ENCODE measurements around the gene SCAMP4.
"Not testable (repeated sequence)": the region's sequence is repeated elsewhere in the genome, so short reads cannot be mapped to it uniquely, and the experiment has no call there.

Gene SCAMP4

GRCh38 chr19:1880611-1881392 lies 24.4 kb upstream of the SCAMP4 start:
- H4K91ac ChIP-seq (ENCODE audit: low read length): peak overlapping the region; percentile 54
- H2AK5ac ChIP-seq (ENCODE audit: low read length, severe bottlenecking): no peak overlapping the region
- H2BK5ac ChIP-seq (ENCODE audit: low read depth, low read length, poor library complexity, severe bottlenecking): no peak overlapping the region
- H3K4me3 ChIP-seq (ENCODE audit: insufficient read depth in 1 of 2, low read depth in 1 of 2, low read length in 2 of 2): no peak overlapping the region
- H2BK12ac ChIP-seq (ENCODE audit: low read length in 2 of 2): no peak overlapping the region
- peaks cover 0 to 38% of the 10 kb centered on the region in 2 experiments for H3K36me3 ChIP-seq (ENCODE audit: control insufficient read depth in 1 of 2, insufficient read depth in 2 of 2, low read depth in 1 of 2, low read length in 2 of 2)
- H3K27me3 ChIP-seq (ENCODE audit: control insufficient read depth in 1 of 2, insufficient read depth in 1 of 2, low read length in 2 of 2): no peaks in the 10 kb centered on the region
- H2AFZ ChIP-seq (ENCODE audit: low read depth, low read length): no peak overlapping the region
- H3K23ac ChIP-seq (ENCODE audit: low read length in 2 of 2): no peak overlapping the region
- H2BK120ac ChIP-seq (ENCODE audit: low read depth, low read length): no peak overlapping the region
- peak overlapping the region; percentile 29 for H4K8ac ChIP-seq (ENCODE audit: low read length)
- DNase-seq: no peak
- H3K79me1 ChIP-seq (replicated peaks; ENCODE audit: low read length, poor library complexity, severe bottlenecking): peaks cover 14% of the 10 kb centered on the region
- H3K9ac ChIP-seq (ENCODE audit: low read length): no peak overlapping the region
- H3K27ac ChIP-seq (ENCODE audit: low read length, poor library complexity, severe bottlenecking): no peak overlapping the region
- no peak overlapping the region for H3K4me2 ChIP-seq (ENCODE audit: low read length, poor library complexity, severe bottlenecking)
- no peaks in the 10 kb centered on the region for H3K9me3 ChIP-seq (ENCODE audit: control insufficient read depth, low read length)
- peaks cover 34% of the 10 kb centered on the region for H3K4me1 ChIP-seq (ENCODE audit: control insufficient read depth, insufficient read depth, low read depth, low read length)
- no peak overlapping the region for H3K4ac ChIP-seq (ENCODE audit: low read depth in 1 of 2, low read length in 2 of 2)
- H3K14ac ChIP-seq (ENCODE audit: low read length in 2 of 2): no peak overlapping the region
- H2BK15ac ChIP-seq (ENCODE audit: low read depth, poor library complexity, severe bottlenecking): no peak overlapping the region
- H3K18ac ChIP-seq (ENCODE audit: low read depth in 1 of 2, low read length in 2 of 2): no peak overlapping the region
- WGBS: 97% methylated on average over 25 of the region's 35 CpGs

- not testable (repeated sequence) for H3K14ac ChIP-seq (ENCODE audit: low read length in 2 of 2); DNase-seq
Observed at GRCh38 chr19:1881393-1882088, 23.7 kb upstream of the SCAMP4 start.

GRCh38 chr19:1882089-1882785 lies 23.0 kb upstream of the SCAMP4 start:
- Histone ChIP-seq H3K27me3 (ENCODE audit: control insufficient read depth in 1 of 2, insufficient read depth in 1 of 2, low read length in 2 of 2) (no peaks in the 10 kb centered on the region), H2AFZ (ENCODE audit: low read depth, low read length) (no peak overlapping the region), H2BK15ac (ENCODE audit: low read depth, poor library complexity, severe bottlenecking) (no peak overlapping the region), H3K4me1 (ENCODE audit: control insufficient read depth, insufficient read depth, low read depth, low read length) (peaks cover 29% of the 10 kb centered on the region), H3K18ac (ENCODE audit: low read depth in 1 of 2, low read length in 2 of 2) (peak overlapping the region in 1 of 2 experiments; percentile 11), H3K79me1 (replicated peaks; ENCODE audit: low read length, poor library complexity, severe bottlenecking) (peaks cover 9% of the 10 kb centered on the region), H3K36me3 (ENCODE audit: control insufficient read depth in 1 of 2, insufficient read depth in 2 of 2, low read depth in 1 of 2, low read length in 2 of 2) (peaks cover 0 to 34% of the 10 kb centered on the region in 2 experiments), H3K9me3 (ENCODE audit: control insufficient read depth, low read length) (no peaks in the 10 kb centered on the region), H2BK12ac (ENCODE audit: low read length in 2 of 2) (no peak overlapping the region), H2BK120ac (ENCODE audit: low read depth, low read length) (no peak overlapping the region), H4K8ac (ENCODE audit: low read length) (peak overlapping the region; percentile 9), H3K4me3 (ENCODE audit: insufficient read depth in 1 of 2, low read depth in 1 of 2, low read length in 2 of 2) (peak overlapping the region in 1 of 2 experiments; percentile 91), H3K23ac (ENCODE audit: low read length in 2 of 2) (no peak overlapping the region), H2AK5ac (ENCODE audit: low read length, severe bottlenecking) (no peak overlapping the region), H3K4ac (ENCODE audit: low read depth in 1 of 2, low read length in 2 of 2) (peak overlapping the region in 1 of 2 experiments; percentile 24), H4K91ac (ENCODE audit: low read length) (no peak overlapping the region), H3K9ac (ENCODE audit: low read length) (peak overlapping the region; percentile 94), H3K4me2 (ENCODE audit: low read length, poor library complexity, severe bottlenecking) (no peak overlapping the region), H3K27ac (ENCODE audit: low read length, poor library complexity, severe bottlenecking) (no peak overlapping the region), H2BK5ac (ENCODE audit: low read depth, low read length, poor library complexity, severe bottlenecking) (no peak overlapping the region), H3K14ac (ENCODE audit: low read length in 2 of 2) (no peak overlapping the region)
- WGBS: 79% methylated on average over 24 of the region's 31 CpGs
- DNase-seq: no peak

More at GRCh38 chr19:1881393-1882088, 23.7 kb upstream of the SCAMP4 start:
- H2AK5ac ChIP-seq (ENCODE audit: low read length, severe bottlenecking); H3K9ac ChIP-seq (ENCODE audit: low read length); H3K4ac ChIP-seq (ENCODE audit: low read depth in 1 of 2, low read length in 2 of 2); H3K23ac ChIP-seq (ENCODE audit: low read length in 2 of 2); H3K18ac ChIP-seq (ENCODE audit: low read depth in 1 of 2, low read length in 2 of 2); H2BK5ac ChIP-seq (ENCODE audit: low read depth, low read length, poor library complexity, severe bottlenecking); H3K9me3 ChIP-seq (ENCODE audit: control insufficient read depth, low read length); H3K4me2 ChIP-seq (ENCODE audit: low read length, poor library complexity, severe bottlenecking); H2BK15ac ChIP-seq (ENCODE audit: low read depth, poor library complexity, severe bottlenecking); H4K91ac ChIP-seq (ENCODE audit: low read length); H3K27me3 ChIP-seq (ENCODE audit: control insufficient read depth in 1 of 2, insufficient read depth in 1 of 2, low read length in 2 of 2); H2BK12ac ChIP-seq (ENCODE audit: low read length in 2 of 2); H3K27ac ChIP-seq (ENCODE audit: low read length, poor library complexity, severe bottlenecking); H2BK120ac ChIP-seq (ENCODE audit: low read depth, low read length); H3K4me3 ChIP-seq (ENCODE audit: insufficient read depth in 1 of 2, low read depth in 1 of 2, low read length in 2 of 2); H2AFZ ChIP-seq (ENCODE audit: low read depth, low read length): not testable (repeated sequence)
- Histone ChIP-seq H3K36me3 (ENCODE audit: control insufficient read depth in 1 of 2, insufficient read depth in 2 of 2, low read depth in 1 of 2, low read length in 2 of 2) (peaks cover 0 to 37% of the 10 kb centered on the region in 2 experiments), H4K8ac (ENCODE audit: low read length) (peak overlapping the region; percentile 9), H3K4me1 (ENCODE audit: control insufficient read depth, insufficient read depth, low read depth, low read length) (peaks cover 31% of the 10 kb centered on the region), H3K79me1 (replicated peaks; ENCODE audit: low read length, poor library complexity, severe bottlenecking) (peaks cover 11% of the 10 kb centered on the region)
- WGBS: 96% methylated on average over 19 of the region's 44 CpGs

Measured in mesenchymal stem cell (in vitro differentiated cells and primary cell).